ENCODE data around the gene KRTCAP2.

- TF ChIP-seq CTCF (optimal IDR thresholded peaks at IDR 0.05 in 1 of 3, IDR thresholded peaks at IDR 0.05 in 1 of 3, conservative IDR thresholded peaks at IDR 0.05 in 1 of 3; ENCODE audit: extremely low read depth in 1 of 3, insufficient read depth in 2 of 3, low read length in 3 of 3) (no peak), EZH2 (IDR thresholded peaks at IDR 0.05; ENCODE audit: low read length) (no peak)
Observed at GRCh38 chr1:155139895-155140629, 33.0 kb downstream of the KRTCAP2 start, which contains the start of gene DPM3.

Measured in keratinocyte (primary cell).